ENCODE results near the gene LYSMD4.
"Not testable (repeated sequence)": the region's sequence is repeated elsewhere in the genome, so short reads cannot be mapped to it uniquely, and the experiment has no call there.

The LYSMD4 gene

DNA sequence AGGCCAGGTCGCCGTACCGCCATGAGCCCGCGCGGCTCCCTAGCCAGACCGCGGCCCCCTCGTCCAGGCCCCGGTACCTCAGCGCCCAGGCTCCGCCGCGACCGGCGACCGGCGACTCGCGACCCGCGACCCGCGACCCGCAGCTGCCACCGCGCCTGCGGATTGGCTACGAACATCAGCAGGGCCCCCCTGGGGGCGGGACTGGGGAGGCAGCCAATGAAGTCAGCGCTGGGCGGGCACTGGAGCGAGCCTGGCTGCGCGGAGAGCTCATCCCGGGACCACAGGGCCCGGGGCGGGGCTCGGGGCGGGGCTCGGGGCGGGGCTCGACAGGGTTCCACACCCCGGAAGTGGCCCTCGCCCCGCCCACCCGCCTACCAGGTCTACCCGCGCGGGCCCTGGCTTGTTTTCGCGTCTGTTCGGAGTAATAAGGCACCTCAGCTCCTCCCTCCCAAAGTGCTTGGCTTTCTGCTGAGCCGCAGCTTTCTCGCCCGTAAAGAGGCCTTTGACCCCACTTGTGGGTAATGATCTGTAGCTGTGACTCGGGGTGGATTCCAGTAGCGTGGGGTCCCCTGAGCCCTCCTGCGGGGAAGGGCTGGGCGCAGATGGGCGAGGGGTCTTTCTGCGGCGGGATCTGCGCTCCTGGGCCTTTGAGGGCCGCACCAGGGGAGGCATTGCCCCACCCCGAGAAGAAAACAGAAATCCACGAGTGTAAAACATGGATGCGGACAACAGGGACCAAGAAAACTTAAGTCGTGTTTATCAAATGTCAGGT, at the start of gene LYSMD4:
TSS of gene LYSMD4 (minus strand) at position 170 of the 772 bp plus-strand sequence. CDS start 1,438 bp downstream, outside the sequence.
- DNase-seq = peak; percentile 77

DNA sequence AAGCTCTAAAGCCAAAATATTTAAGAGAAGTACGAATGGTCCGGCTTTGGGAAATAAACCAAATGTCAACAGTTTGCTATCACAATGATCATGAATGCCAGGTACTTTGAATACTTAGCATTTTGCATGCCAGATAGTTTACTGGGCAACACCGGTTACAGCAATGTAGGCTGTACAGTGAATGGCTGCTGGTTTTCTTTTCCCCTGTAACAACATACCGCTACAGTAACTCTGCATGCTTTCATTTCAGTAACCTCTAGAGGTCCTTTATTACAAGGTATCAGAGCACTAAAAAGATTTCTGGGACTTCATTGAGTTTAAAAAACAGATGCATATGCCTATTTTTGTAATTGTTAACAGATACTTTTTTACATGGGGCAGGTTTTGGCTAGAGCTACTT, 48.8 kb upstream of the LYSMD4 start:
- not testable (repeated sequence) for DNase-seq

DNA sequence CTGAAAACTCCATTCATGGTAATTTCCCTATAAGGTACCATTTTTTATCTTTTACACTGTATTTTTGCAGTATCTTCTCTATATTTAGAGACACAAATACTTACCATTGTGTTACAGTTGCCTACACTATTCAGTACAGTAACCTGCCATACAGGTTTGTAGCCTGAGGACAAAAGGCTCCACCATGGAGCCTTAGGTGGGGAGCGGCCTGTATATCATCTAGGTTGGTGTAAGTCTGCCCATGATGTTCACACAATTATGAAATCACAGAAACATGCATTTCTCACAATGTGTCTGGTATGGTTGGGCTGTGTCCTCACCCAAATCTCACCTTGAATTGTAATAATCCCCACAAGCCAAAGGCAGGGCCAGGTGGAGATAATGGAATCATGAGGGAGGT, 43.9 kb upstream of the LYSMD4 start:
- DNase-seq = no peak

DNA sequence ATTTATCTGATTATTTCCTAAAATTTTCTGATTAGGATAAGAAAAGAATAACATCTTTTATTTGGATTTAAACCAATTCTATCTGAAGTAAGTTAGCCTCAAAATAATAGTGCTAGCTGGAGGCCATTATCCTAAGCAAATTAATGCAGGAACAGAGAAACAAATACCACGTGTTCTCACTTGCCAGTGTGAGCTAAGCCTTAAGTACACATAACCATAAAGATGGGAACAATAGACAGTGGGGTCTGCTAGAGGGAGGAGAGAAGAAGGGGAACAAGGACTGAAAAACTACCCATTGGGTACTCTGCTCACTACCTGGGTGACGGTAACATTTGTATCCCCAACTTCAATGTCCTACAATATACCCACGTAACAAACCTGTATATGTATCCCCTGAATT, 31.3 kb upstream of the LYSMD4 start:
- DNase-seq = no peak

DNA sequence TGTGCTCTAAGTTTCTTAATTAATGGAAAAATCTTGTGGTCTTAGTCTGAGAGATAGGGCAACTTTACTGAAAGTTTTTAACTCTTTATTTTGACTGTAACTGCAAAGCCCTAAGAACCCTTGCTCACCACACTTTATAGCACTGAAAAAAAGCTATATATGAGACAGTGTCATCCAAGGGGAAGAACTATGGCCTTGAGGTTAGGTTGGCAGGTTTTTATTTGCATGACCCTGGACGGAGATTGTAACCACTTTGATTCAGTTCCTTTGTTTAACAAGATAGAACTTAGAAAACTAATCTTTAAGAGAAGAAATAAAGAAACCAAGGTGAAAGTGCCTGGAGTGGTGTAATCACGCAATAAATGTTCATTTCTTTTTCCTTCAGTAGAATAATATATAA, 30.6 kb upstream of the LYSMD4 start:
- DNase-seq = no peak

DNA sequence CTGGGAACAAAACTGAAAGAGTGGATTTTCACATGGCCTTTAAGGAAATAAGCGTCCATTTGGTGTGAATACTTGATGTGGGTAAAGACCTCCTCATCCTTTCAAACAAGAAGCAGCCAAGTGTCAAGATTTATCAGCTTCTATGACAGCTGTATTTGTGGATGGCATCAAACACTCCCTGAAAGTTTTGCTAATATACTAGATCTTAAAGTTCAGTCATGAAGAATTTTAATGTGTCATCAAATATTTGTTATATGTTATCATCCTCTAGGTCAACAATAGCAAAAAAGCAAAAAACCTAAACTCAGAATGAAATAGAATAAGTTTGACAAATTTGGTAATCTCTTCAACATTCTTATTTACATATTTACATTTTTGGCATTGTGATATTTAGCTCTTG, 29.1 kb upstream of the LYSMD4 start:
- DNase-seq = no peak

DNA sequence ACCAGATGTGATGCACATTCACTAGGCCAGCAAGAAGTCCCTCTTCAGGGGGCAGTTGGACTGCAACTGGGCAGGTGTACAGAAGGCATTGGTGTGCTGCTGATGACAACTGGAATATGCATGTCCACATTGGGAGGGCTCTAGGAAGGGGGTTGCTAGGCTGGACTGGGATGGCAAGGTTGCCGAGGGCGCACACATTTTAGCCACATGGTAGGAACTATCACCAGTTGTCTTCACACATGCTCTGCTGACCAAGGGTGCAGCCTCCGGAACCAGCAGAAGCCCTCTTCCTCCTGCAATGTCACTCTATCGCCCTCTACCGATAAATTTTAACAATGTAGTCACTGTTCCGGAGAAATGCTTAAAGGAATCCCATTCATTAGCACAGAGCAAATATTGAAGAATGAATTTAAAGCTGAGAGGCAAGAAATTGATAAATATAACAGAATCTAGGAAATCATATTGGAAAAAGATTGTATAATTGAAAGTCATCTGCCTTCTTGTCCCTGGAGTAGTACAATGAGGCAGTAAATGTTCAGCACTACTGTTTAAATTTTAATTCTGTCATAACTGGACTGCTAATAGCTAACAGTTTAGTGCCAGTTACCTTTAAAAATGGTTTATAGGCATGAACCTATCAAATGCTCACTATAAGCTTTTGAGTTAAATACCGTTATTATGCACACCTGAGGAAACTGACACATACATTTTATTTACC, 22.6 kb upstream of the LYSMD4 start:
- DNase-seq = no peak

DNA sequence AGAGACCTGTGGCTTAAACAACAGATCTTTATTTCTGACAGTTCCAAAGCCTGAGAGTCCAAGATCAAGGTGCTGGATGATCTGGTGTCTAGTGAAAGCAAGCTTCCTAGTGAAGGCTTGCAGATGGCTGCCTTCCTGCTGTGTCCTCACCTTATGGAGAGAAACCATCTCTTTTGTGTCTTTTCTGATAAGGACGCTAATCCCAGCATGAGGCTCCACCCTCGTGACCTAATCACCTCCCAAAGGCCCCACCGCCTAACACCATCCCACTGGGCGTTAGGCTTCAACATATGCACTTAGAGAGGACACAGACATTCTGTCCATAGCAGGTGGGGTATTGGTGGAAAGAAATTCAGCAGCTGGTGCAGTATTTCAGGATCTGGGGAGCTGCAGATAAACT, 19.8 kb upstream of the LYSMD4 start:
- DNase-seq = no peak

DNA sequence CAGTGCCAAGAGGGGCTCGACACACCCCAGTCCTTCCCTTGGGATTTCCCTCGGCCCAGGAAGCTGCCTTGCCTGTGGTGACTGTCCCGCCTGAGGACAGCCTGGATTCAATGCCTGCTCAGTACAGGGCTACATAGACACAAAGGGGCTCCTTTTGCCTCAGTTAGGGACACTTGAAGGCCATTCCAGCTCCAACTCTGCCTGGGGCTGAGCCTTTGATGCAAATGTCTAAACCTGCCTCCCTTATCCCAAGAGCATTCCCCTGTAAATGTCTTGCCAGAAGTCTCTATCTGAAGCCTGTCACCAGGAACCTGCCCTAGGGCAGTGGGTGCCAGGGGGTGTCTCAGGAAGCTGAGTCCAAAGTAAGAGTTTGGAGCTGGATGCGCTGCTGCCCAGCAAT, 19.3 kb upstream of the LYSMD4 start:
- no peak for DNase-seq

DNA sequence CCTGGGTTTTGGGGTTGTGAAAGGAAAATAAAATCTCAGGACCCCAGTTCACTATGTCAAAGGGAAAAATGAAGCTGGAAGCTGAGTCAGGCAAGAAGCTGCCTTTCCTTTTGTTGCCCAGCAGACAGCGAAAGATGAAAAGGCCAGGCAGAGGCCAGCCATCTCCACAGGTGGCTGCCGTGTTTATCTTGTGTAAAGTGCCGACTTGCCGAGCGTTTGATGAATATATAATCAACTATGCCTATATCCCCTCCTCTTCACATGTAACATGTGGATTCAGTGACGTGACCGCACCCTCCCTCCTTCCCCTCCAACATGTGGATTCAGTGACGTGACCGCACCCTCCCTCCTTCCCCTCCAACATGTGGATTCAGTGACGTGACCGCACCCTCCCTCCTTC, 17.1 kb upstream of the LYSMD4 start:
- not testable (repeated sequence) for DNase-seq

DNA sequence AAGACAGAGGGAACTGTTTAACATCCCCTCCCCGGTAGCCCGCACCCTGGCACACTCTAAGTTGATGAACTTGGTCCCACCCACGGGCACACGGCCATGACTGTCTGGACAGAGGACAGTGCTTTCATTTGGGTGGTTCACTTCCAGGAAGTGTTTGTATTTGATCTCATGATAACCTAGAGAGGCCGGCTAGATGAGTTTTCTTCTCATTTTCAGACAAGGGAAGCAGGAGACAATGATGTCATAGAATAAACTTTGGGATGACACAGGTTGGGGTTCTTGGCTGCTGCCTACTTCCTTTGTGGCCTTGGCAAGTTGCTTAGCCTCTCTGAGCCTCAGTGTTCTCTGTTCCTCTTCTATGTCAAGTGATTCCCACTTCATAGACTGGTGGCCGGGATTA, 16.1 kb upstream of the LYSMD4 start:
- DNase-seq = no peak

DNA sequence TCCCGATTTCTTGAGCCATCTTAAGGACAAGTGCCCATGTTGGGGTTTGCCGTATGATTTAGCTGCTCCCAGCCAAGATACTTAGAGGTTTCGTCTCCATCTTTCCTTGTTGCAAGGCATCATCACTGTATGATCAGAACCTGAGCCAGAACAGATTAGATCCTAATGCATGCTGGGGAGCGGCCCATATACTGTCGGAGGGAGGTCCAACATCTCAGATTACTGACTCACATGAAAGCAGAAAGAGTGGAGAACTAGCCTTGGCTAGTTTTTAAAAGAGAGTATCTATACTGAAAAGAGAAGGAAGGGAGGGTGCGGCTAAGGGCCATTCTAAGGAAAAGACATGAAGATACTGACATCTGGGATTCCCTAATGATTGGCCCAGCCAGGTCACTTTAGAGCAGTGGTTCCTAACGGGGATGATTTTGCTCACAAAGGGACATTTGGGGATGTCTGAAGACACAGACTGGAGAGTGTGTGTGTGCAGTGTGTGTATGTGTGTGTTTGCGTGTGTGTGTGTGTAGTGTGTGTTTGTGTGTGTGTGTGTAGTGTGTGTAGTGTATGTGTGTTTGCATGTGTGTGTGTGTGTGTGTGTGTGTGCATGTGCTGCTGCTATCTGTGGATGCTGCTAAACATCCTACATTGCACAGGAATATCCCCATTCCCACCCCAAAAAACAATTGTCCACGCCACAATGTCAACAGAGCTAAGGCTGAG, 12.3 kb upstream of the LYSMD4 start:
- no peak for DNase-seq

DNA sequence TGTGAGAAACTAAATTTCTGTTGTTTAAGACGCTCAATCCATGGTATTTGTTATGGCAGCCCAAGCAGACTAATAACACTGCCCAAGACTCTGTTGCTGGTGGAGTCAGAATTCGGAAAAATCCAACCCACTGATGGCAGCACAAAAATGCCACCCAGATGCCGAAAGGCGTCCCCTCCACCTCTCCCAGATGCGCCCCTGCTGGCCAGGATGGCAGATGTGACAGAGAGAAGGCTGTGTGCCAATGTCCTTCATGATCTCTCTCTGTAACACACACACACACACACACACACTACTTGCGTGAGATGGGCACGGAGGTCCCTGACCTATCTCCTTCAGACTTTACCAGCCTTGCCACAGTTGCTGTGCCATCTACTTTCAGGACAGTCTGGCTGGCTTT, 10.9 kb upstream of the LYSMD4 start:
- DNase-seq = no peak

DNA sequence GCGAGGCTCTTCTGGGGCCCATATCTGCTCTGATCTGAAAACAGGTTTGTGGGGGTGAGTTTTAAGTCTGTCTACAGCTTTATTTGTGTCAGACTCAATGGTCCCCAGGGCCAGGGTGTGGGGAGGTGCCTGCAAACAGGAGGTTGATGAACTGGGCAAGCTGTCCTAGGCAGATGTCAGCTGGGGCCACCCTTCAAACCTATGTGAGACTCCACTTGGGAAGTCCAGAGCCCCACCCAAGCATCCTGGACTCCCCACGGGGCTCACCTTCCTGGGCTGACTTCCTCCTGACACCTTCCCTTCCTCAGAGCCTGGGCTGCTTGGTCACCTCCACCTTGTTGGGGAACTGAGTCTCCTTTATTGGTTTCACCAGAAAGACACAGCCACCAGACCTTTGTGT, 8.6 kb upstream of the LYSMD4 start:
- DNase-seq = no peak

DNA sequence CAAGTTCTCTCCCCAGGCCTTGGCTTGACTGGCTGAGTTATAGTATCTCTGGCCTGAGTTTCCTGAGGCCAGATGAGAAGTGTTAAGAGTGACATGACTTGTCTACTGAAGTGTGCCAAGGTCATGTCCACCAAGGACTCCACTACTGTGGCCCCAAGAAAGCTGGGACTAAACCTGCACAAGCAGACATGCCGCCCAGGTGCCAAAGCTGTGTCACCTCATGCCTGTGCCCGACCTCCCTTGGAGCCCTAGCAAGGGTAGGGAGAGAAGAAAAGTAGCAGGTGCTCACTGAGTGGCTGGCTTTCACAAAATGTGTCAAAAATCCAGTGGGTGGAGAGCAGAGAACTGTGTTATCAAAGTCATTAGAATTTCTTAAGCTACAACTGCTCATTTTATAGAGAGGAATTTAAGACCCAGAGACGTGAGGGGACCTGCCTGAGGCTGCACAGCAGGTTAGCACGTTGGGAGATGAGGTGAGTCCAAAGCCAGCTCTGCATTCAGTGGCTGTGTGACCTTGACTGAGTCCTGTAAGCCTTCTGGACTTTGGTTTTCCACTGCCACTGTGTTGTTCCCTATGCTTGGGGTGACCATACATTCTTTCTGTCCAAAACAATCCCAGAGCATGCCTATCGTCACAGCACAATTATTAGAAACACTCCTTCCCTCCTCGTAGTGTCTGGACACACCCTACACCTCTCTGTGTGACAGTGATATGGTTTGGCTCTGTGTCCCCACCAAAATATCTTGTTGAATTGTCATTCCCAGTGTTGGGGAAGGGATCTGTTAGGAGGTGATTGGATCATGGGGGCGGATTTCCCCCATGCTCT, 5.0 kb upstream of the LYSMD4 start:
- DNase-seq = no peak

DNA sequence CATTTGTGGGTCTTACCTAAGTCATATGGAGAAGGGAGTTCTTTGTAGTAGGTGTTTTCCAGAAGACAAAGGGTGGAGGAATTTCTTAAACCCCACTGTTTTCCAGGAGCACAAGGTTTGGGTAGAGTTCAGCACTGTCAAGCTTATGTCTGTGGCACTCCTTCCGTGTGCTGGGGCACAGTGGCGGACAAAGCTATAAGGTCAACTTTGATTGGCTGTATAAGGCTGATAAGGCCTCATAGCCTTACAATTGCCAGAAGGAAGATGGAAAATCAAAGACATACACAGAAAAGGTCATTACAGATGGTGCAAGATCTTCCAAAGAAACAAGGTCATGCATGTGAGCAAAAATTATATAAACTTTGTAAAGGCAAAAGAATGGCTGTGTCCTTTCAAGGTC, 3.5 kb upstream of the LYSMD4 start:
- DNase-seq = no peak

DNA sequence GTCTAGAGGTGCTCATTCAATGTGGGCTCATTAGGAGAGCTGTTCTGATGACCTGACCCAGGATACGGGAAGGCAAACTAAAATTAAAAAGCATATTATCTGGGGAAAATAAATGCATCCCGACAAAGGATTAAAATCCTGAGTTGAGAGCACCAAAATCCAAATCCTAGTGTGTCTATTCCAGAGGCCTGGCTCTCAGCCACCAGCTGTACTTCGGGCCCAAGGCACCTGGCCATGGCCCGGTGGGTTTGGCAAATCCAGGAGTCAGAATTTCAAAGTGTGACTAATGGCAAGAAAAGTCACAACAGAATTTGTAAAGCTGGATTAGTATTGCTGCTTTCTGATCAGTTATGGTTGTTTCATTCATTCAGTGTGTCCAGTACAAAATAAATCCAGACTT, 2.6 kb upstream of the LYSMD4 start:
- no peak for DNase-seq

DNA sequence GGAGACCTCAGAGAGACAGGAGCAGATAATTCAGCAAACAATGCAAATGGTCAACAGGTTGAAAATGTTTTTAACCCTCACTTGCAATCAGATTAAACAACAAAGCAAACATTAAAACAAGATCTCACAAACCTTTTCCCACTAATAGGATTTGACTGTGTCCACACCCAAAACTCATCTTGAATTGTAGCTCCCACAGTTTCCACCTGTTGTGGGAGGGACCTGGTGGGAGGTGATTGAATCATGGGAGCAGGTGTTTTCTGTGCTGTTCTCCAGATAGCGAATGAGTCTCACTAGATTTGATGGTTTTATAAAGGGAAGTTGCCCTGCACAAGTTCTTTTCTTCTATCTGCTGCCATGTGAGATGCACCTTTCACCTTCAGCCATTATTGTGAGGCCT, 1.3 kb upstream of the LYSMD4 start:
- DNase-seq = no peak

DNA sequence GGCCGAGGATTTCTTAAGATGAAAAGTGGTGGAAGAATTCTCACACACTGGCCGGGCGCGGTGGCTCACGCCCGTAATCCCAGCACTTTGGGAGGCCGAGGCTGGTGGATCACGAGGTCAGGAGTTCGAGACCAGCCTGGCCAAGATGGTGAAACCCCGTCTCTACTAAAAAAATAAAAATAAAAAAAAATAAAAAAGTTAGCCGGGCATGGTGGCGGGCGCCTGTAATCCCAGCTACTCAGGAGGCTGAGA, 729 bp upstream of the LYSMD4 start:
- not testable (repeated sequence) for DNase-seq

DNA sequence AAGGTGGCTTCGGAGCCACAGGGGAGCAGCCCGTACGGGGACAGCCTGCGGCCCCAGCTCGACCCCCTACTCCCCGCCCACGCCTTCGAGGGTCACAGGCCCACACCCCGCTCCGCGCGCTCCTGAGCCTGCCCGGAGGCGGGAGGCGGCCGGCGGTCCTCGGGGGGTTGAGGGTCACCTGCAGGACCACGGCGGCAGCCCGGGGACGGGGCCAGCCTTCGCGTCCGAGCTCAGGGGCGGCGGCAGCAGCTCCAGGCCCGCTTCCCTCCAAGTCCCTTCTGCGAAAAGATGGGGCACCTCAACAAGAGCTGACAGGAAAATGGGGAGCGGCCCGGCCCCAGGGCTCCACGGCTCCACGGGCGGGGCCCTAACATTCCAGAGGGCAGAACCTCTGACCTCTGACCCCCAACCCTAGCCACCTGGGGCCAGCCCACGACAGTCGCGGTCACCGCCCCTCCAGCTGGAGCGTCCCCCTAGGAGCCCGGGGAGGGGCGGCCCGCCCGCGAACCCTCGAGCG, 428 bp downstream of the LYSMD4 start:
- DNase-seq = no peak

DNA sequence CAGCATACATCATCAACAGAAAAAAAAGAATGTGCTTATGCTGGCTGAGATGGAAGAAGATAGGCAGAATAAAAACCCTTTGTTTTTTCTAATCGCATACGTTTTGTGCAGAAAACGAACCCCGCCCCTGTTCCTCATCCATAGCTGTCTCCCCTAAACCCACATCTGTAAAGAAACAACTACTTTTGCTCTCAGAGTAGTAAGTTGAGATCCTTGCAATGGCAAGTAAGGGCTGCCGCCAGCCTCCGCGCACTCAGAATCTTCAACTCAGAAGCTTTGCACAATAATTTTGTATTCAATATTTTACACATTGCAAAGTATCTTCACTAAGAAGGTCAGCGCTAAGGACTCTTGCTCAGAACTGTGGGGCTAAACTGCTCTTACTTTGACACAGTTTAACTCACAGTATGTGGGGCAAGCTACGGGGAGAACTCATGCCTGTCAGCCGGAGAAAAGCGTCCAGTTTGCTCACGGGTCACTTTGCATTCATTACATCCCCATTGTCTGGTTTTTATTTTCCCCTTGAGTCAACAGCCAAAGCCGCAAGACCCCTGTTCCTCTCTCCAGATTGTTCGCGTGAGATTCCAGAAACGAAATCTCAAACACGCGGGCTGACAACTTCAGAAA, 1.0 kb downstream of the LYSMD4 start:
- DNase-seq = no peak

DNA sequence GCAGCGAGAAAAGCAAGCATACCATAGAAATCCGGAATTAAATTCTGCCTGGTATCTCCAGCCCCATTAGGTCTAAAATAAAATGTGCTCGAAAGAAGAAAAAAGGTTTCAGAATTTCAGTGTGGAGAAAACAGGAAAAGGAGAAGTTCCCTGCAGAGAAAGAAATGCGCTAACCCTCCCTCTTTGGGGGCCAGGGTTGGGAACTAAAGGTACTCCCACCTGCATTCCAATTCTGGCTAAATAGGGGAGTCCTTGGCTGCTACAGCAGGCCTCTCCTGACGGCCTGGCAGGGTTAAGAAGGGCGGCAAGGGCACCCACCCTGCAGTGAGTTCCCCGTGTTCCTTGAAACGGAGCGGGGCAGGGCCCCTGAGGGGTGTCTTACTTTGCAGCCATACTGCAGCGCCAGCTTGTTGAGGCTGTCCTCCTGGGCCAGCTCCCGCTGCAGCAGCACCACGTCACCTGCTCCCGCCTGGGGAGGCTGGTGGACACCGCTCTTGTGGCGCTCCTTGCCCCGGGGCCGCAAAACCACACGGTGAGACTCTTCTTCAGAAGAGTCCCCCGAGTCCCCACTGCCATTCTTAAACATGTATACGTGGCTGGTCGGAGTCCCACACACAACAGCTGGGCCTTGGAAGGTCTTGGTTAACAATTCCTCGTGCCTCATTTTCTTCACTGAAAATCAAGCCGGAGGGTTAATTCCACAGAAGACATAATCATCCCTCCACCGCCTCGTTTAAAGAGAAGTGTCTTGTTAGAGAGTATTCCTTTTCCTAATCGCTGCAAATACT, 1.7 kb downstream of the LYSMD4 start:
- no peak for DNase-seq
